Measurements from ENCODE around the gene MINDY2.
"Not testable (repeated sequence)": the region's sequence is repeated elsewhere in the genome, so short reads cannot be mapped to it uniquely, and the experiment has no call there.

Gene MINDY2

DNA sequence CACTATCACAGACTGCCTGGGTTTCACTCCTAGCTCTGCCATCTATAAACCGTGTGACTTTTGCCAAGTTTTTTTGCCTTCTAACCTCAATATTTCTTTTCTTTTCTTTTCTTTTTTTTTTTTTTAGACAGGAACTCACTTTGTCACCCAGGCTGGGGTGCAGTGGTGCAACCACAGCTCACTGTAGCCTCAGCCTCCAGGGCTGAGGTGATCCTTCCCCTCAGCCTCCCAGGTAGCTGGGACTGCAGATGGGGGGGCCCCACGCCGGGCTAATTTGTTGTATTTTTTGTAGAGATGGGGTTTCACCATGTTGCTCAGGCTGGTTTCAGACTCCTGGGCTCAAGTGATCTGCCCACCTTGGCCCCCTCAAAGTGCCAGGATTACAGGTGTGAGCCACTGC lies 18.4 kb upstream of the MINDY2 start:
- in situ Hi-C loops (cut with HindIII; ENCODE audit: low sequenced_read_pairs): no loop called here

DNA sequence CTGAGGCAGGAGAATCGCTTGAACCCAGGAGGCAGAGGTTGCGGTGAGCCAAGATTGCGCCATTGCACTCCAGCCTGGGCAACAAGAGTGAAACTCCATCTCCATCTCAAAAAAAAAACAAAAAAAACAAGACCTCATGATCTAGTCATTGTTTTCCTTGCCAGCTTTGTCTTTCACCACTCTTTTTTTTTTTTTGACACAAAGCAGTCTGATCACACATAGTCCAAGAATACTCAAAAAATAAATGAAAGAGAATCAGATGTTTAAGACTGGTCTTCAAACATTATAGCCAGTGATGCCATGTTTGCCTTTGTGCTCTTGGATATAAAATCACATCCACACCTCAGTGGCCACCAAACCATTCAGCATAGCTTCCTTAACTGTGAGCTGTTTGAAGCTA lies 15.8 kb upstream of the MINDY2 start:
- in situ Hi-C loops (cut with HindIII; ENCODE audit: low sequenced_read_pairs): no loop called here

GRCh38 chr15:58755956-58756355 lies 15.1 kb upstream of the MINDY2 start:
- in situ Hi-C loops (cut with HindIII; ENCODE audit: low sequenced_read_pairs): no loop called here

- in situ Hi-C loops (cut with HindIII; ENCODE audit: low sequenced_read_pairs): no loop called here
Measured at GRCh38 chr15:58758141-58758540, 13.0 kb upstream of the MINDY2 start.

DNA sequence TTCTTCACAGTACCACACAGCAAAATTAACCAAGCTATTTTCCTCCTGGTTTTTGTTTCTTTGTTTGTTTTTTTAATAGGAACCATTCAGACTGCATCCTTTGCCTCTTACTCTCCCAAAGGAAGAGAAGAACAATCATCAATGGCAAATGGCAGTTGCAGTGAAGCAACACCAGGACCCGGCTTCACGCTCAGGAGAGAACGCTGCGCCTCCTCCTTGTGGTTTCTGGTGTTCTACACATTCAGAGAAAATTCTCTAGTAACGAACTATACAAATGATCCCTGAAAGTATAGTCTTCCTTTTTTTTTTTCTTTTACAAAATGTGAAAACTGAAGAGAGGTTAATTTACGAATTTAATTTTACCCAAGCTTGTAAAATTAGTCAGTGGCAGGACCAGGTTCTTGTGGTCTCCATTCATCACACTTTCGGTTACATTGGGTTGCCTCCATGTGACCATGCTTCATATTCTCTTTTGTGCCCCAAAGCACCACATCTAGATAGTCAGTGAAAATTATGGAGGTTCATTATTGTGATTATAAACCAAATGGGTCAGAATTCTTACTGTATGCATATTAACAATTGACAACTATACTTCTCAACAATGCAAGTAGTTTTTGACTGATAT lies 10.6 kb upstream of the MINDY2 start:
- in situ Hi-C loops (cut with HindIII; ENCODE audit: low sequenced_read_pairs): no loop called here

- in situ Hi-C loops (cut with HindIII; ENCODE audit: low sequenced_read_pairs): no loop called here
Measured at GRCh38 chr15:58761010-58761388, 10.1 kb upstream of the MINDY2 start.

GRCh38 chr15:58762285-58762684 lies 8.8 kb upstream of the MINDY2 start:
- in situ Hi-C loops (cut with HindIII; ENCODE audit: low sequenced_read_pairs): no loop called here

DNA sequence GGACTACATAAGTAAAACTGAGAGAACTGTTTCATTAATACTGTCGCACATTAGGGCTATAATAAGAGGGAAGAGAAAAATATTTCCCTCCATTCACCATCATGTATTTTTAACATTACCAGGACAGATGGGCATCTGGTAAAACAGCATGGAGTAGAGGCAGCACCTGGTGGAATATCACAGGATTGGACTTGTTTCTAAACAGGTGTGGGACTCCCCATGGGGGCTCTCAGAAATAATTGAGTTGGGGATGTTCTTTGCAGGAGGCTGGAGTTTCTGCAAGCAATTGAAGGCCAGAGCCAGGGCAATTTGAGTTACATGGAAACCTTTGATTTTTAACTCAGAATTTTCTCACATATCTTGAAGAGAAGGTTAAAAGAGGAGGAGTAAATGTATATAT lies 8.4 kb upstream of the MINDY2 start:
- in situ Hi-C loops (cut with HindIII; ENCODE audit: low sequenced_read_pairs): no loop called here

DNA sequence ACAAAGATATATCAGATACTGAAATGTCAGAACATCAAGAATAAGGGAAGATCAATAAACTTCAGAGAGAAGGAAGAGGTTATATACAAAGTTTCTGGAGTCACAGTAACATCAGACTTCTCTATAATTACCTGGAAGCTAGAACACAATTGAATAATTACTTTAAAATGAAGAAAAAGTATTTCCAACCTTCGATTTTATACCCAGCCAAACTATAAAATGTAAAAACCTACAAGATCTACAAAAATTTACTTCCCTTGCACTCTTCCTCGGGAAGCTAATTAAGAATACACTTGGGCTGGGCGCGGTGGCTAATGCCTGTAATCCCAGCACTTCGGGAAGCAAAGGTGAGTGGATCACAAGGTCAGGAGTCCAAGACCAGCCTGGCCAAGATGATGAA lies 6.6 kb upstream of the MINDY2 start:
- in situ Hi-C loops (cut with HindIII; ENCODE audit: low sequenced_read_pairs): no loop called here

GRCh38 chr15:58766290-58766689 lies 4.8 kb upstream of the MINDY2 start:
- in situ Hi-C loops (cut with HindIII; ENCODE audit: low sequenced_read_pairs): no loop called here

DNA sequence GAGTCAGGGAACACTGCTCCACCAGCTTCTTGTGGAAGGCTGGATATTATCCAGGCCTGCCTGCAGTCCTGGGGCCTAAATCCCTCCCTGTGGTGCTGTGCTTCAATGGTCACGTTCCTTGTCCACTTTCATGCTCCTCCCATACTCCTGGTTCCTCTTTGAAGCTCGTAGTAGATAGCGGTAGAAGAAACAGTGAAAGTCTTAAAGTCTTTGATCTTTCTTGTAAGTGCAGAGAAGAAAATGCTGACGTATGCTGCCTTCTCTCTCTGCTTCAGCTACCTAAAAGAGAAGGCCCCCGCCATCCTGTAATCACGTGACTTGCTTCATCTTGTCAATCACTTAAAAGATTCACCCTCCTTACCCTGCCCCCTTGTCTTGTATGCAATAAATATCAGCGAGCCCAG lies 2.5 kb upstream of the MINDY2 start:
- in situ Hi-C loops (cut with HindIII; ENCODE audit: low sequenced_read_pairs): not testable (repeated sequence)

DNA sequence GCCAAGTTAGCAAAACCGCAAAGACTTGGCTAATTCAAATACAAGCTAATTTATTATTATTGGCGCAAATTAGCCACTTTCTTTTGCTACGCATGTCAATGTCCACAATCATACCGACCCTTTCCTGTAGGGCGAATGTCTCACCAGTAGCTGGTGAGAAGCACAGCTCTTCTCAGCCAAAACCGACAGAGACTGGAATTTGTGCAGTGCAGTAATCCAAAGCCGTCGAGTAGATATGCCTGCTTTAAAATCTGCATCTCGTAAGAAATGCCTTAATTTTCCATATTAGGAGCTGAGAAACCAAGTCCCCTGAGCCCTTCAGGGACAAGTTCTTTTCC lies 614 bp upstream of the MINDY2 start:
- in situ Hi-C loops (cut with HindIII; ENCODE audit: low sequenced_read_pairs): no loop called here

DNA sequence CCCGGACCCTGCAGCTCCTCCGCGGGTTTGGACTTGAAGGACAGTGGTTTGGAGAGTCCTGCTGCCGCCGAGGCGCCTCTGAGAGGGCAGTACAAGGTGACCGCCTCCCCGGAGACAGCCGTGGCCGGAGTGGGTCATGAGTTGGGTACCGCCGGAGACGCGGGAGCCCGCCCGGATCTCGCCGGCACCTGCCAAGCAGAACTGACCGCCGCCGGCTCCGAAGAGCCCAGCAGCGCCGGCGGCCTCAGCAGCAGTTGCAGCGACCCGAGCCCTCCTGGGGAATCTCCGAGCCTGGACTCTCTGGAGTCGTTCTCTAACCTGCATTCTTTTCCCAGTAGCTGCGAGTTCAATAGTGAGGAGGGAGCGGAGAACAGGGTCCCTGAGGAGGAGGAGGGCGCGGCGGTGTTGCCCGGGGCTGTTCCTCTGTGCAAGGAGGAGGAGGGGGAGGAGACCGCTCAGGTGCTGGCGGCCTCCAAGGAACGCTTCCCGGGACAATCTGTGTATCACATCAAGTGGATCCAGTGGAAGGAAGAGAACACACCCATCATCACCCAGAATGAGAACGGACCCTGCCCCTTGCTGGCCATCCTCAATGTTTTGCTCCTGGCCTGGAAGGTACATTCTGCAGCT lies 634 bp downstream of the MINDY2 start:
- in situ Hi-C loops (cut with HindIII; ENCODE audit: low sequenced_read_pairs): no loop called here

DNA sequence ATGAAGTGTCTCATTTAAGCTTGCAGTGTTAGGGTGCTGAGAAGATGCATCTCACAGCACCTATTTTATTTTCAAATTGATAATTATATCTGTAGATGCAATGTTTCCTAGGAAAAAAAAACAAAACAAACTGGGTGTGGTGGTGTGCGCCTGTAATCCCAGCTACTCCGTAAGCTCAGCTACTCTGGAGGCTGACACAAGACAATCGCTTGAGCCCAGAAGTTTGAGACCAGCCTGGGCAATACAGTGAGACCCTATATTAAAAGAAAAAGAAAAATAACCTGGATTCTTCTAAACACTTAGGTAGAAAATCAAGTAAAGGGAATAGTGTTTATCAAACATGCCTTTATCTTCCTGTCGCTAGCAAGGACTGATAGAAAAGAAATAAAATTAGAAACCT lies 1.9 kb downstream of the MINDY2 start:
- in situ Hi-C loops (cut with HindIII; ENCODE audit: low sequenced_read_pairs): no loop called here

DNA sequence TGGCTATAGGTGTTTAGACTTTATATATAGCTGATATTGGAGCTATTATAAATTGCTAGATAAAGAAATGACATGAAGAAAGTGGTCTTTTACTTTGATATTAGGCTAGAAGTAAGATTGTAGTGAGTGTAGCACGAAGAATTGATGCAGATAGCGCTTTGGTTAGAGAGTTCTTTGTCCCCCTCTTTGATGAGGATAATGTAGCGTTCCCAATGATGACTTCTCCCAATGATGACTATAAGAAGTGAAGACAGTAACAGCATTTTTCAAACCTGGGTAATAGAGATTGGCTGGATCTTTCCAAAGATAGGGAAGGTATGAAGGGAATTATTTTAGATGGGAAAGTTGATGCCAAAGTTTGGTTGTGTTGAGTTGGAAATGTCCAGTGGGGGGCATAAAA lies 4.3 kb downstream of the MINDY2 start:
- in situ Hi-C loops (cut with HindIII; ENCODE audit: low sequenced_read_pairs): no loop called here

DNA sequence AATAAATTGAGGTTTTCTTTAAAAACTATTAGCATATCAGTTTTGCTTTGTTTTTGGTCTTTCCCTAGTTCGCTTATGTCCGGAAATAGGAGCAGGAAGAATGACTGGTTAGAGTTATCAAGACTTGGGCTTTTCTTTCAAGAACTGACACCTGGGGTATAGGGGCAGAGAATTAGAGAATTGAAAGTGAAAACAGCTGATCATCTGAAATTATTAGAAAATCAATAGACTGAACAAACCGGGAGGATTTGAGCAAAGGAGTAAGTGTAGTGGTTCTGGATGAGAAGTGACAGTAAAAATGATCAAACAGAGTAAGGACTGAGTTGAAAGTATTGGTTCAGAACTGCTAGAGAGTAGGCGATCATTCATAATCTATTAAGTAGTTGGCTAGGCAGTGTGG lies 6.0 kb downstream of the MINDY2 start:
- in situ Hi-C loops (cut with HindIII; ENCODE audit: low sequenced_read_pairs): no loop called here

DNA sequence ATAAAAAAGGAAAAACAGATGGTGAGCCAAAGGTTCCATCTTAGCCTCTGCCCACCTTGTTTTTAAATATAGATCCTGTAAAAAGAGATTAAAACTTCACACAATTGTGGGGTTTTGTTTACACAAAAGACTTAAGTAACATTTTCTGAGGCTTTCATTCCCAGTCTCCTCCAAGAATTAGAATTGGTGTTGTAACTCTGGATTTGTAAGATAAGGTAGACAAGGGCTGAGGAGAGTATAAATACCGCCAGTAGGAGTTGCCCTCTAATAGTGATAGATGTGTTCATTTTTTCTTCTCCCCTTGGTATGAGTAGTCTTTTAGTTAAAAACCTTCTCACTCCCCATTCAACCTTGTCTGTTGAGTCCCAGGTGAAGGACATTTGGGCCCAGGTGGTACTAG lies 8.5 kb downstream of the MINDY2 start:
- in situ Hi-C loops (cut with HindIII; ENCODE audit: low sequenced_read_pairs): no loop called here

DNA sequence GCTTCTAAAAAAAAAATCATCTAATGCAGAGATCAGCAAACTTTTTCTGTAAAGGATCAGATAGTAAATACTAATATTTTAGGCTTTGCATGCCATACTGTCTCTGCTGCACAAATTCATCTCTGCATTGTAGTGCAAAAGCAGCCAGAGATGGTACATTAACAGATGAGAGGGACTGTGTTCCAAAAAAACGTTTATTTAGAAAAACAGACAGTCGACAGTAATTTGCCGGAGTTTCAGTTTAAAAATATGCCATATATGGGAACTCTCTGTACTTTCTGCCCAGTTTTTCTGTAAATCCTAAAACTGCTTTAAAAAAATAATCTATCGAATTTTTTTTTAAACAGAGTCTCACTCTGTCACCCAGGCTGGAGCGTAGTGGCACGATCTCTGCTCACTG lies 14.3 kb downstream of the MINDY2 start:
- in situ Hi-C loops (cut with HindIII; ENCODE audit: low sequenced_read_pairs): no loop called here

DNA sequence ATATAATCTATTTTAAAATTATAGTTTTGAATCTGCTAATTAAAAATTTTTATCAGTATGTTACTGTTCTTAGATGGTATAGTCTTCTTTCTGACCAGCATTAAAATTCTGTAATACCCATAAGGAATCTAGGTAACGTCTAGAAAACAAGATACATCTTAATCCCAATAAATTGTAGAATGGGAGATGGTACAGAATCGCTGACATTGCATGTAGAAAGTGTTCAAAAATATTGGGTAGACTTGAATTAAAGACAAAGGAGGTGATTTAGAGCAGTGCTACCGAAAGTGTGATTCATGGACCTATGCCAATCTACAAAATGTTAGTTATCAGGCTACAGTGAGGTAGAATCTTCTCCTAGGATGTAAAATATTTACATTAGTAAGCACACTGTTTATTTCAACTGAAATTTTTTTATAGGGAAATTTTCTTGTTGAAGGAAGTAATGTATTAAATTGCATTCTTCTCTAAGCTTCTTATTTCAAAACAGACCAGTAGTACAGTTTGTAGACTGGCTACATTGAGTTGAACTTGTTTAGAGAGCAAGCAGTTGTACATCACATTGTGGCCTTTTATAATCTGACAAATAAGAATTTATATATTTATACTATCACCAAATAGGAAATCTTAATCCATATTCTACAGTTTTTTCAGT lies 17.1 kb downstream of the MINDY2 start:
- in situ Hi-C loops (cut with HindIII; ENCODE audit: low sequenced_read_pairs): no loop called here

GRCh38 chr15:58793862-58794261 lies 22.8 kb downstream of the MINDY2 start:
- in situ Hi-C loops (cut with HindIII; ENCODE audit: low sequenced_read_pairs): no loop called here

GRCh38 chr15:58795825-58796224 lies 24.7 kb downstream of the MINDY2 start:
- in situ Hi-C loops (cut with HindIII; ENCODE audit: low sequenced_read_pairs): no loop called here

- in situ Hi-C loops (cut with HindIII; ENCODE audit: low sequenced_read_pairs): no loop called here
Measured at GRCh38 chr15:58797505-58797904, 26.4 kb downstream of the MINDY2 start.

DNA sequence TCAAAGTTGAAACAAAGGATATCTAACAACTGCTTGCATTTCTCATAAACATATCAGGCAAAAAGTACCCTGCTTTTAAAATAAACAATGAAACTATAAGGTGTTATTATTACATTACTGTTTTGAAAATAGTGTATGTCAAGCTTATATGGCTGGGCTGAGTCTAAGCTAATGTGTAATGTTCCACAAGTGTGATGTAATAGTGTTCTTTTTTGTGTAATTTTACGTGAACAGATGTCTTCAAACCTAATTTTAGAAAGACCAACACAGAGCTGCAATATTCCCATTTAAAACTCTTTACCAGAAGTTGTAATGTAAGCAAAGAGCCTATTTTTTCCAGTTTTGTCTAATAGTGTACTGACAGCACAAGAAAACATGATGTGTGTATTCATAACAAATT lies 34.0 kb downstream of the MINDY2 start:
- in situ Hi-C loops (cut with HindIII; ENCODE audit: low sequenced_read_pairs): no loop called here
